Measurements from ENCODE around the gene DPH2. TPM values are rescaled to one million over a fixed set of nuclear protein-coding genes. Genes with fewer than 3 reads are reported as not detected.

DPH2 gene
- total RNA-seq, 2 donors from 2014 or later, result 20.5 to 23.0 TPM

DNA sequence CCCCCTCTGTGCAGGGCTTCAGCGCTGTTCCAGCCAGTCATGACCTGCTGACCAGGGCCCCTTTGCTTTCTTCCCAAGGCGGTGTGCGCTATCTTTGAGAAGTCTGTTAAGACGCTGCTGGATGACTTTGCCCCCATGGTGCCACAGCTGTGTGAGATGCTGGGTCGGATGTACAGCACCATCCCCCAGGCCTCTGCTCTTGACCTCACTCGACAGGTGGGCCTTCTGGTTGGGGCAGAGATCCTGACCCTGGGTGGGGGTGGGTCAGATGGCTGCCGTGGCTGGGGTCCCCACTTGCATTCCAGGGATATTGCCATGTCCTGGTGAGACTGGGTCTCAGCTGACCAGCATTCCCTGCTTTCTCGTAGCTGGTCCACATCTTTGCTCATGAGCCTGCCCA is 9.0 kb upstream of the DPH2 start:
- no peaks in the 10 kb centered on the region for H3K4me1 ChIP-seq
- peaks cover 54% of the 10 kb centered on the region for H3K36me3 ChIP-seq
- no peaks in the 10 kb centered on the region for H3K9me3 ChIP-seq
- H3K4me3 ChIP-seq, result no peak overlapping the region
- H3K27ac ChIP-seq, result no peak overlapping the region
- no peak for DNase-seq (ENCODE audit: low spot score)
- TF ChIP-seq, protein P1, sequence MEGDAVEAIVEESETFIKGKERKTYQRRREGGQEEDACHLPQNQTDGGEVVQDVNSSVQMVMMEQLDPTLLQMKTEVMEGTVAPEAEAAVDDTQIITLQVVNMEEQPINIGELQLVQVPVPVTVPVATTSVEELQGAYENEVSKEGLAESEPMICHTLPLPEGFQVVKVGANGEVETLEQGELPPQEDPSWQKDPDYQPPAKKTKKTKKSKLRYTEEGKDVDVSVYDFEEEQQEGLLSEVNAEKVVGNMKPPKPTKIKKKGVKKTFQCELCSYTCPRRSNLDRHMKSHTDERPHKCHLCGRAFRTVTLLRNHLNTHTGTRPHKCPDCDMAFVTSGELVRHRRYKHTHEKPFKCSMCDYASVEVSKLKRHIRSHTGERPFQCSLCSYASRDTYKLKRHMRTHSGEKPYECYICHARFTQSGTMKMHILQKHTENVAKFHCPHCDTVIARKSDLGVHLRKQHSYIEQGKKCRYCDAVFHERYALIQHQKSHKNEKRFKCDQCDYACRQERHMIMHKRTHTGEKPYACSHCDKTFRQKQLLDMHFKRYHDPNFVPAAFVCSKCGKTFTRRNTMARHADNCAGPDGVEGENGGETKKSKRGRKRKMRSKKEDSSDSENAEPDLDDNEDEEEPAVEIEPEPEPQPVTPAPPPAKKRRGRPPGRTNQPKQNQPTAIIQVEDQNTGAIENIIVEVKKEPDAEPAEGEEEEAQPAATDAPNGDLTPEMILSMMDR (IDR thresholded peaks at IDR 0.05), result no peak
- H3K27me3 ChIP-seq, result no peaks in the 10 kb centered on the region

DNA sequence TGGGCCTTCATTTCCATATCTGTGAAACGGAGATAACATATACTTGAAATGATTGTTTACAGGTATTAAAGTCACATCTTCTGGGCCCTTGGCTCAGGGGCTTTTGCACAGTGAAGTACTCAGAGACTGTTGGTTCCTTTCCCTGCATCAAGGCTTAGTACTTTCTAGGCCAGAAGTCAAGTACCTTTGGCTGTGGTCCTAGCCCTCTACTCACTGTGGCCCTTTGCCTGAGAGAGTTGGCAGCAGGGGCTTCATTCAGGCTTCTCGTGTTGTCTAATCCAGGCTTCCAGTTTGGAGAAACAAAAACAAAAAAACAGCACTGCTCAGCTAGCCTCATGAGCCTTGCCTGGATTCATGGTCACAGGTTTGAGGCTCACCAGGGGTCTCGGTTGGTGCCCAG is 8.1 kb upstream of the DPH2 start:
- Histone ChIP-seq H3K9me3 (no peaks in the 10 kb centered on the region), H3K4me1 (no peaks in the 10 kb centered on the region), H3K27ac (no peak overlapping the region), H3K4me3 (no peak overlapping the region), H3K36me3 (peaks cover 49% of the 10 kb centered on the region), H3K27me3 (no peaks in the 10 kb centered on the region)
- TF ChIP-seq, protein P1 (IDR thresholded peaks at IDR 0.05), result no peak
- no peak for DNase-seq (ENCODE audit: low spot score)

DNA sequence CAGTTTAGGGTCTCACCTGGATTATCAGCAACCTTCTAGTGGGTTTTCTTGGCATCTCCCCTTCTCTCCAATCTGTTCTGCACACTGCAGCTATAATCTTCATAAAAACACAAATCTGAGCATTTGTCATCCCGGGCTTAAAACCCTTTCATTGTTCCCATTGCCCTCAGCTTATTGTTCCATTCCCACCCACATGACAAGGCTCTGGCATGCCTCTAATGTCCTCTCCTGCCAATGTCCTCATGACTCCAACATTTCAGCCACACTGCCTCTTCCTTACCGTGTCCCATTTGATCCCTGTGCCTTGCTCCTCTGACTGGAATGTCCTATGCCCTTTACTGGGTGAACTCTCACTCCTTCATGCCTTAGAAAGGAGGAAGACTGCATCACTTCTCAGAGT is 7.5 kb upstream of the DPH2 start:
- TF ChIP-seq, protein P1 (IDR thresholded peaks at IDR 0.05), result no peak
- Histone ChIP-seq H3K27ac (no peak overlapping the region), H3K4me1 (no peaks in the 10 kb centered on the region), H3K9me3 (no peaks in the 10 kb centered on the region), H3K27me3 (no peaks in the 10 kb centered on the region), H3K36me3 (peaks cover 43% of the 10 kb centered on the region), H3K4me3 (no peak overlapping the region)
- no peak for DNase-seq (ENCODE audit: low spot score)

GRCh38 chr1:43963006-43963405 is 6.8 kb upstream of the DPH2 start:
- Histone ChIP-seq H3K36me3 (peaks cover 36% of the 10 kb centered on the region), H3K27me3 (no peaks in the 10 kb centered on the region), H3K9me3 (no peaks in the 10 kb centered on the region), H3K4me1 (no peaks in the 10 kb centered on the region), H3K4me3 (no peak overlapping the region), H3K27ac (no peak overlapping the region)
- TF ChIP-seq, protein P1 (IDR thresholded peaks at IDR 0.05), result no peak
- DNase-seq (ENCODE audit: low spot score), result no peak

GRCh38 chr1:43963890-43964289 is 5.9 kb upstream of the DPH2 start:
- H3K4me3 ChIP-seq, result no peak overlapping the region
- H3K27me3 ChIP-seq, result no peaks in the 10 kb centered on the region
- TF ChIP-seq, protein P1 (IDR thresholded peaks at IDR 0.05), result no peak
- peaks cover 27% of the 10 kb centered on the region for H3K36me3 ChIP-seq
- H3K9me3 ChIP-seq, result no peaks in the 10 kb centered on the region
- no peak for DNase-seq (ENCODE audit: low spot score)
- H3K27ac ChIP-seq, result no peak overlapping the region
- no peaks in the 10 kb centered on the region for H3K4me1 ChIP-seq

GRCh38 chr1:43965316-43965715 is 4.5 kb upstream of the DPH2 start:
- no peak overlapping the region for H3K4me3 ChIP-seq
- peaks cover 16% of the 10 kb centered on the region for H3K36me3 ChIP-seq
- no peak for DNase-seq (ENCODE audit: low spot score)
- TF ChIP-seq, protein P1 (IDR thresholded peaks at IDR 0.05), result no peak
- peaks cover 0 to 7% of the 10 kb centered on the region in 2 donors for H3K4me1 ChIP-seq
- H3K27ac ChIP-seq, result no peak overlapping the region
- no peaks in the 10 kb centered on the region for H3K9me3 ChIP-seq
- H3K27me3 ChIP-seq, result no peaks in the 10 kb centered on the region
